ENCODE data around the gene CCDC92B.

DNA sequence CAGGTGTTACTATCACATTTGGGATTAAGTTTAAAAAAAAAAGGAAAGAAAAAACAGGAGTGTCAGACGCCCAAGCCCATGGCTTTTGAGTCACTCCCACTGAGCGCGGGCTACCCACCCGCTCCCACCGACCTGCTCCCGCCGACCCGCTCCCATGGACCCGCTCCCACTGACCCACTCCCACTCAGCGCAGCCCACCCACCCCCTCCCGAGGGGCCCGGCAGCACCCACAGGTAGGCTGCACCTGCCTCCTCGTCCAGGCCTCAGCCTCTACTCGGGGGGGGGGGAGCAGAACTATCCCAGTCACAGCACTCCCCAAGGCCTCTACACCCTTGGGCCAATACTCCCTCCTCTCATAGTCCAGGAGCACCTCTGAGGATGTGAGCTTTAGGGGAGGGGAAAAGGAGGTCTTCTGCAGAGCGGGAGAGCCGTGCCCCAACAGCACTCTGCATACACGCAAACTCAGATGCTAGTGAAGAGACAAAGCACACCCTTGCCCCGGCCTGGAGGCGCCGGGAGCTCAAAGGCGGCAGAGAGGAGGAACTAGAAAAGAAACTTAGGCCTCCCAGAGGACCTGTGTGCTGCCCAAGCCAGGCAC lies 40.8 kb downstream of the CCDC92B start:
- TF ChIP-seq, protein P1, sequence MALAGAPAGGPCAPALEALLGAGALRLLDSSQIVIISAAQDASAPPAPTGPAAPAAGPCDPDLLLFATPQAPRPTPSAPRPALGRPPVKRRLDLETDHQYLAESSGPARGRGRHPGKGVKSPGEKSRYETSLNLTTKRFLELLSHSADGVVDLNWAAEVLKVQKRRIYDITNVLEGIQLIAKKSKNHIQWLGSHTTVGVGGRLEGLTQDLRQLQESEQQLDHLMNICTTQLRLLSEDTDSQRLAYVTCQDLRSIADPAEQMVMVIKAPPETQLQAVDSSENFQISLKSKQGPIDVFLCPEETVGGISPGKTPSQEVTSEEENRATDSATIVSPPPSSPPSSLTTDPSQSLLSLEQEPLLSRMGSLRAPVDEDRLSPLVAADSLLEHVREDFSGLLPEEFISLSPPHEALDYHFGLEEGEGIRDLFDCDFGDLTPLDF (CRISPR knock-in tag; IDR thresholded peaks at IDR 0.05), result no peak
- TF ChIP-seq, protein P2, sequence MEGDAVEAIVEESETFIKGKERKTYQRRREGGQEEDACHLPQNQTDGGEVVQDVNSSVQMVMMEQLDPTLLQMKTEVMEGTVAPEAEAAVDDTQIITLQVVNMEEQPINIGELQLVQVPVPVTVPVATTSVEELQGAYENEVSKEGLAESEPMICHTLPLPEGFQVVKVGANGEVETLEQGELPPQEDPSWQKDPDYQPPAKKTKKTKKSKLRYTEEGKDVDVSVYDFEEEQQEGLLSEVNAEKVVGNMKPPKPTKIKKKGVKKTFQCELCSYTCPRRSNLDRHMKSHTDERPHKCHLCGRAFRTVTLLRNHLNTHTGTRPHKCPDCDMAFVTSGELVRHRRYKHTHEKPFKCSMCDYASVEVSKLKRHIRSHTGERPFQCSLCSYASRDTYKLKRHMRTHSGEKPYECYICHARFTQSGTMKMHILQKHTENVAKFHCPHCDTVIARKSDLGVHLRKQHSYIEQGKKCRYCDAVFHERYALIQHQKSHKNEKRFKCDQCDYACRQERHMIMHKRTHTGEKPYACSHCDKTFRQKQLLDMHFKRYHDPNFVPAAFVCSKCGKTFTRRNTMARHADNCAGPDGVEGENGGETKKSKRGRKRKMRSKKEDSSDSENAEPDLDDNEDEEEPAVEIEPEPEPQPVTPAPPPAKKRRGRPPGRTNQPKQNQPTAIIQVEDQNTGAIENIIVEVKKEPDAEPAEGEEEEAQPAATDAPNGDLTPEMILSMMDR (IDR thresholded peaks at IDR 0.05), result no peak

All from WTC11 (cell line).